ENCODE data around the gene ZWILCH.

ZWILCH gene

GRCh38 chr15:66503780-66504562 is 1.2 kb upstream of the ZWILCH start:
- peak overlapping the region; percentile 99 for H3K9ac ChIP-seq (ENCODE audit: low read depth, low read length)
- H3K36me3 ChIP-seq (ENCODE audit: control insufficient read depth, insufficient read depth, low read length), result peaks cover 55% of the 10 kb centered on the region
- H3K4me3 ChIP-seq (ENCODE audit: low read depth, low read length), result peak overlapping the region; percentile 98
- no peaks in the 10 kb centered on the region for H3K9me3 ChIP-seq (ENCODE audit: control insufficient read depth, insufficient read depth, low read length)
- no peaks in the 10 kb centered on the region for H3K27me3 ChIP-seq (ENCODE audit: control insufficient read depth, insufficient read depth, low read length)
- peaks cover 12% of the 10 kb centered on the region; the same call in 1 of the 2 replicates for H3K4me1 ChIP-seq (ENCODE audit: control insufficient read depth, insufficient read depth, low read length)
- peak overlapping the region; percentile 92 for H3K27ac ChIP-seq (ENCODE audit: low read depth, low read length)

GRCh38 chr15:66505430-66505811 is 295 bp downstream of the ZWILCH start:
- H3K4me3 ChIP-seq (ENCODE audit: low read depth, low read length), result peak overlapping the region; percentile 98
- no peaks in the 10 kb centered on the region for H3K27me3 ChIP-seq (ENCODE audit: control insufficient read depth, insufficient read depth, low read length)
- H3K4me1 ChIP-seq (ENCODE audit: control insufficient read depth, insufficient read depth, low read length), result peaks cover 12% of the 10 kb centered on the region; the same call in 1 of the 2 replicates
- H3K36me3 ChIP-seq (ENCODE audit: control insufficient read depth, insufficient read depth, low read length), result peaks cover 49% of the 10 kb centered on the region
- H3K9me3 ChIP-seq (ENCODE audit: control insufficient read depth, insufficient read depth, low read length), result no peaks in the 10 kb centered on the region
- H3K27ac ChIP-seq (ENCODE audit: low read depth, low read length), result peak overlapping the region; percentile 92
- H3K9ac ChIP-seq (ENCODE audit: low read depth, low read length), result peak overlapping the region; percentile 99

- no peaks in the 10 kb centered on the region for H3K9me3 ChIP-seq (ENCODE audit: control insufficient read depth, insufficient read depth, low read length)
- peaks cover 12% of the 10 kb centered on the region; the same call in 1 of the 2 replicates for H3K4me1 ChIP-seq (ENCODE audit: control insufficient read depth, insufficient read depth, low read length)
- H3K4me3 ChIP-seq (ENCODE audit: low read depth, low read length), result peak overlapping the region; percentile 98
- H3K36me3 ChIP-seq (ENCODE audit: control insufficient read depth, insufficient read depth, low read length), result peaks cover 49% of the 10 kb centered on the region
- peak overlapping the region; percentile 92 for H3K27ac ChIP-seq (ENCODE audit: low read depth, low read length)
- peak overlapping the region; percentile 99 for H3K9ac ChIP-seq (ENCODE audit: low read depth, low read length)
- H3K27me3 ChIP-seq (ENCODE audit: control insufficient read depth, insufficient read depth, low read length), result no peaks in the 10 kb centered on the region
Observed at GRCh38 chr15:66505818-66506217, 692 bp downstream of the ZWILCH start.

- Histone ChIP-seq H3K4me1 (ENCODE audit: control insufficient read depth, insufficient read depth, low read length) (0 out of 2 replicates have a peak, but pooled peaks cover 4% of the 10 kb centered on the region), H3K27ac (ENCODE audit: low read depth, low read length) (no peak overlapping the region), H3K9ac (ENCODE audit: low read depth, low read length) (no peak overlapping the region), H3K9me3 (ENCODE audit: control insufficient read depth, insufficient read depth, low read length) (no peaks in the 10 kb centered on the region), H3K27me3 (ENCODE audit: control insufficient read depth, insufficient read depth, low read length) (no peaks in the 10 kb centered on the region), H3K4me3 (ENCODE audit: low read depth, low read length) (no peak overlapping the region), H3K36me3 (ENCODE audit: control insufficient read depth, insufficient read depth, low read length) (peaks cover 42% of the 10 kb centered on the region)
Observed at GRCh38 chr15:66508293-66508883, 3.3 kb downstream of the ZWILCH start.

GRCh38 chr15:66514586-66514985 is 9.5 kb downstream of the ZWILCH start:
- Histone ChIP-seq H3K9ac (ENCODE audit: low read depth, low read length) (no peak overlapping the region), H3K4me3 (ENCODE audit: low read depth, low read length) (no peak overlapping the region), H3K4me1 (ENCODE audit: control insufficient read depth, insufficient read depth, low read length) (no peaks in the 10 kb centered on the region; the same call in 1 of the 2 replicates), H3K27ac (ENCODE audit: low read depth, low read length) (peak overlapping the region; percentile 91), H3K27me3 (ENCODE audit: control insufficient read depth, insufficient read depth, low read length) (no peaks in the 10 kb centered on the region), H3K36me3 (ENCODE audit: control insufficient read depth, insufficient read depth, low read length) (peaks cover 74% of the 10 kb centered on the region), H3K9me3 (ENCODE audit: control insufficient read depth, insufficient read depth, low read length) (no peaks in the 10 kb centered on the region)

- H3K9me3 ChIP-seq (ENCODE audit: control insufficient read depth, insufficient read depth, low read length), result no peaks in the 10 kb centered on the region
- no peaks in the 10 kb centered on the region for H3K27me3 ChIP-seq (ENCODE audit: control insufficient read depth, insufficient read depth, low read length)
- no peak overlapping the region for H3K4me3 ChIP-seq (ENCODE audit: low read depth, low read length)
- H3K36me3 ChIP-seq (ENCODE audit: control insufficient read depth, insufficient read depth, low read length), result peaks cover 79% of the 10 kb centered on the region
- H3K9ac ChIP-seq (ENCODE audit: low read depth, low read length), result no peak overlapping the region
- no peaks in the 10 kb centered on the region; the same call in 1 of the 2 replicates for H3K4me1 ChIP-seq (ENCODE audit: control insufficient read depth, insufficient read depth, low read length)
- peak overlapping the region; percentile 91 for H3K27ac ChIP-seq (ENCODE audit: low read depth, low read length)
Observed at GRCh38 chr15:66515901-66516322, 10.8 kb downstream of the ZWILCH start.

GRCh38 chr15:66523926-66524325 is 18.8 kb downstream of the ZWILCH start:
- Histone ChIP-seq H3K4me1 (ENCODE audit: control insufficient read depth, insufficient read depth, low read length) (no peaks in the 10 kb centered on the region), H3K9me3 (ENCODE audit: control insufficient read depth, insufficient read depth, low read length) (no peaks in the 10 kb centered on the region), H3K9ac (ENCODE audit: low read depth, low read length) (no peak overlapping the region), H3K27me3 (ENCODE audit: control insufficient read depth, insufficient read depth, low read length) (no peaks in the 10 kb centered on the region), H3K36me3 (ENCODE audit: control insufficient read depth, insufficient read depth, low read length) (peaks cover 94% of the 10 kb centered on the region), H3K27ac (ENCODE audit: low read depth, low read length) (no peak overlapping the region), H3K4me3 (ENCODE audit: low read depth, low read length) (no peak overlapping the region)

GRCh38 chr15:66524838-66525237 is 19.7 kb downstream of the ZWILCH start:
- Histone ChIP-seq H3K27me3 (ENCODE audit: control insufficient read depth, insufficient read depth, low read length) (no peaks in the 10 kb centered on the region), H3K36me3 (ENCODE audit: control insufficient read depth, insufficient read depth, low read length) (peaks cover 98% of the 10 kb centered on the region), H3K27ac (ENCODE audit: low read depth, low read length) (no peak overlapping the region), H3K9ac (ENCODE audit: low read depth, low read length) (no peak overlapping the region), H3K4me3 (ENCODE audit: low read depth, low read length) (no peak overlapping the region), H3K4me1 (ENCODE audit: control insufficient read depth, insufficient read depth, low read length) (no peaks in the 10 kb centered on the region), H3K9me3 (ENCODE audit: control insufficient read depth, insufficient read depth, low read length) (no peaks in the 10 kb centered on the region)

GRCh38 chr15:66535056-66535455 is 29.9 kb downstream of the ZWILCH start:
- no peaks in the 10 kb centered on the region for H3K27me3 ChIP-seq (ENCODE audit: control insufficient read depth, insufficient read depth, low read length)
- no peaks in the 10 kb centered on the region for H3K9me3 ChIP-seq (ENCODE audit: control insufficient read depth, insufficient read depth, low read length)
- H3K4me1 ChIP-seq (ENCODE audit: control insufficient read depth, insufficient read depth, low read length), result no peaks in the 10 kb centered on the region
- no peak overlapping the region for H3K4me3 ChIP-seq (ENCODE audit: low read depth, low read length)
- H3K27ac ChIP-seq (ENCODE audit: low read depth, low read length), result no peak overlapping the region
- H3K9ac ChIP-seq (ENCODE audit: low read depth, low read length), result no peak overlapping the region
- H3K36me3 ChIP-seq (ENCODE audit: control insufficient read depth, insufficient read depth, low read length), result peaks cover 93% of the 10 kb centered on the region

- peaks cover 74% of the 10 kb centered on the region for H3K36me3 ChIP-seq (ENCODE audit: control insufficient read depth, insufficient read depth, low read length)
- H3K9ac ChIP-seq (ENCODE audit: low read depth, low read length), result no peak overlapping the region
- no peaks in the 10 kb centered on the region for H3K9me3 ChIP-seq (ENCODE audit: control insufficient read depth, insufficient read depth, low read length)
- no peaks in the 10 kb centered on the region for H3K4me1 ChIP-seq (ENCODE audit: control insufficient read depth, insufficient read depth, low read length)
- no peak overlapping the region for H3K27ac ChIP-seq (ENCODE audit: low read depth, low read length)
- H3K27me3 ChIP-seq (ENCODE audit: control insufficient read depth, insufficient read depth, low read length), result no peaks in the 10 kb centered on the region
- no peak overlapping the region for H3K4me3 ChIP-seq (ENCODE audit: low read depth, low read length)
Observed at GRCh38 chr15:66542896-66543295, 37.8 kb downstream of the ZWILCH start.

GRCh38 chr15:66545255-66545654 is 40.1 kb downstream of the ZWILCH start:
- no peaks in the 10 kb centered on the region for H3K27me3 ChIP-seq (ENCODE audit: control insufficient read depth, insufficient read depth, low read length)
- H3K4me1 ChIP-seq (ENCODE audit: control insufficient read depth, insufficient read depth, low read length), result no peaks in the 10 kb centered on the region
- no peaks in the 10 kb centered on the region for H3K9me3 ChIP-seq (ENCODE audit: control insufficient read depth, insufficient read depth, low read length)
- H3K36me3 ChIP-seq (ENCODE audit: control insufficient read depth, insufficient read depth, low read length), result peaks cover 74% of the 10 kb centered on the region
- H3K9ac ChIP-seq (ENCODE audit: low read depth, low read length), result no peak overlapping the region
- H3K27ac ChIP-seq (ENCODE audit: low read depth, low read length), result no peak overlapping the region
- H3K4me3 ChIP-seq (ENCODE audit: low read depth, low read length), result no peak overlapping the region
